H1 (cell line): Measurements from ENCODE around the gene NF1. TPM values are rescaled to one million over a fixed set of nuclear protein-coding genes. Genes with fewer than 3 reads are reported as not detected.

Source experiments
- CTCF ChIA-PET: fragments of 300-600 bp; sonication (Branson Sonifier 250); formaldehyde crosslinking; loops from one replicate; lab custom pipeline; 2021; ENCODE audit not compliant: partially characterized antibody; lab: Charles Lee
- POLR2A ChIA-PET: fragments of 300-600 bp; sonication (Branson Sonifier 250); formaldehyde crosslinking; loops from one replicate; lab custom pipeline; 2021; ENCODE audit warnings: inconsistent platforms; ENCODE audit not compliant: partially characterized antibody; lab: Charles Lee
- DNase-seq, 2 experiments: peaks; one replicate each; pipeline versions ENCODE4 v3.0.0 to v3.0.0-alpha.2; 2010 to 2022; ENCODE audit warnings: low spot score in 2 of 2, low read depth in 1 of 2, mixed read lengths in 1 of 2
- FAIRE-seq: peaks from 2 replicates; lab custom pipeline; 2011; peaks lifted over from hg19 to GRCh38; lab: Jason Lieb, UNC
- H2AFZ ChIP-seq: 2 replicates; pipeline ENCODE4 v1.8.1; 2012; ENCODE audit warnings: low read length, inconsistent platforms
- H2AK5ac ChIP-seq: 2 replicates; pipeline ENCODE4 v1.6.1; 2013; ENCODE audit warnings: low read depth, low read length
- H2BK120ac ChIP-seq: replicated peaks from 2 replicates; pipeline ENCODE3; 2013; ENCODE audit warnings: low read depth, low read length, inconsistent platforms
- H2BK12ac ChIP-seq: 2 replicates; pipeline ENCODE4 v1.6.1; 2013; ENCODE audit warnings: low read depth, low read length
- H2BK15ac ChIP-seq: 2 replicates; pipeline ENCODE4 v1.6.1; 2013; ENCODE audit warnings: low read length
- H2BK20ac ChIP-seq: 2 replicates; pipeline ENCODE4 v1.6.1; 2013; ENCODE audit warnings: low read length
- H2BK5ac ChIP-seq: 2 replicates; pipeline ENCODE4 v1.6.1; 2013; ENCODE audit warnings: low read depth, low read length
- H3K14ac ChIP-seq: 2 replicates; pipeline ENCODE4 v1.6.1; 2013; ENCODE audit warnings: inconsistent platforms; ENCODE audit not compliant: insufficient read length
- H3K18ac ChIP-seq: 2 replicates; pipeline ENCODE4 v1.6.1; 2013; ENCODE audit warnings: low read length; ENCODE audit errors: extremely low read depth
- H3K23ac ChIP-seq: 2 replicates; pipeline ENCODE4 v1.6.1; 2013; ENCODE audit warnings: inconsistent platforms; ENCODE audit not compliant: insufficient read length
- H3K23me2 ChIP-seq: 2 replicates; pipeline ENCODE4 v1.6.1; 2013; ENCODE audit warnings: low read depth, low read length
- H3K27ac ChIP-seq: 2 replicates; pipeline ENCODE4 v1.6.1; 2011; ENCODE audit warnings: low read depth, low read length, inconsistent platforms
- H3K27me3 ChIP-seq, 4 experiments: replicated peaks in 1 of 4; 1 replicate in 1 of 4; 2 replicates in 3 of 4; pipeline versions ENCODE4 v1.6.1 to v1.8.1; 2011 to 2013; ENCODE audit warnings: low read length in 3 of 4, mild to moderate bottlenecking in 3 of 4, inconsistent platforms in 2 of 4, mixed read lengths in 2 of 4, moderate library complexity in 1 of 4; ENCODE audit not compliant: control insufficient read depth in 3 of 4, insufficient read depth in 3 of 4; ENCODE audit errors: extremely low read depth in 1 of 4
- H3K36me3 ChIP-seq, 4 experiments: 2 replicates each; pipeline versions ENCODE4 v1.6.1 to v1.8.1; 2011 to 2013; ENCODE audit warnings: mild to moderate bottlenecking in 4 of 4, low read length in 3 of 4, moderate library complexity in 2 of 4, control low read depth in 1 of 4, inconsistent platforms in 1 of 4; ENCODE audit not compliant: insufficient read depth in 4 of 4, control insufficient read depth in 2 of 4
- H3K4ac ChIP-seq: replicated peaks from 2 replicates; pipeline ENCODE3; 2013; ENCODE audit warnings: low read length, low read depth, mixed read lengths, inconsistent platforms; ENCODE audit not compliant: insufficient read length
- H3K4me1 ChIP-seq, 4 experiments: replicated peaks in 1 of 4; 1 replicate in 1 of 4; 2 replicates in 3 of 4; pipeline versions ENCODE4 v1.6.1 to v1.8.1; 2011 to 2013; ENCODE audit warnings: low read length in 3 of 4, inconsistent platforms in 2 of 4, mixed read lengths in 1 of 4; ENCODE audit not compliant: insufficient read depth in 4 of 4, control insufficient read depth in 3 of 4
- H3K4me2 ChIP-seq, 2 experiments: 2 replicates each; pipeline versions ENCODE4 v1.6.1 to v1.8.1; 2011 to 2013; ENCODE audit warnings: low read depth in 2 of 2, low read length in 2 of 2, control low read depth in 1 of 2, inconsistent platforms in 1 of 2, mild to moderate bottlenecking in 1 of 2; ENCODE audit not compliant: insufficient read depth in 1 of 2
- H3K4me3 ChIP-seq, 4 experiments: fragments of 200-600, 300-600 bp in 1 of 4; sonication (generic), shearing (Covaris generic), sonication (Bioruptor Twin) in 1 of 4; 2 replicates each; pipeline versions ENCODE4 v1.5.1 to v1.8.1; 2011 to 2016; ENCODE audit warnings: low read length in 4 of 4, low read depth in 3 of 4, control low read depth in 2 of 4, inconsistent platforms in 2 of 4, mild to moderate bottlenecking in 2 of 4, mixed read lengths in 1 of 4, moderate library complexity in 1 of 4; ENCODE audit not compliant: insufficient read depth in 2 of 4; ENCODE audit errors: extremely low read depth in 1 of 4
- H3K56ac ChIP-seq: replicated peaks from 2 replicates; pipeline ENCODE3; 2013; ENCODE audit warnings: low read depth, mild to moderate bottlenecking, mixed read lengths, low read length, inconsistent platforms; ENCODE audit not compliant: insufficient read length
- H3K79me1 ChIP-seq: 2 replicates; pipeline ENCODE4 v1.6.1; 2013; ENCODE audit warnings: low read depth, low read length, control low read depth
- H3K79me2 ChIP-seq, 2 experiments: 2 replicates each; pipeline versions ENCODE4 v1.6.1 to v1.8.1; 2012 to 2013; ENCODE audit warnings: low read length in 2 of 2, mild to moderate bottlenecking in 2 of 2, inconsistent platforms in 1 of 2; ENCODE audit not compliant: insufficient read depth in 2 of 2, control insufficient read depth in 1 of 2
- H3K9ac ChIP-seq, 4 experiments: replicated peaks in 1 of 4; 1 replicate in 1 of 4; 2 replicates in 3 of 4; pipeline versions ENCODE4 v1.6.1 to v1.8.1; 2011 to 2013; ENCODE audit warnings: low read depth in 3 of 4, low read length in 3 of 4, control low read depth in 2 of 4, mild to moderate bottlenecking in 2 of 4, moderate library complexity in 2 of 4, inconsistent platforms in 1 of 4; ENCODE audit errors: extremely low read depth in 1 of 4
- H3K9me3 ChIP-seq, 2 experiments: 2 replicates each; pipeline versions ENCODE4 v1.6.1 to v1.8.1; 2012 to 2013; ENCODE audit warnings: mild to moderate bottlenecking in 2 of 2, moderate library complexity in 2 of 2, control low read depth in 1 of 2, inconsistent platforms in 1 of 2, low read depth in 1 of 2, low read length in 1 of 2, mixed read lengths in 1 of 2; ENCODE audit not compliant: insufficient read depth in 2 of 2
- H4K20me1 ChIP-seq, 2 experiments: replicated peaks in 1 of 2; 2 replicates each; pipeline versions ENCODE3 to v1.8.1; 2011 to 2013; ENCODE audit warnings: inconsistent platforms in 2 of 2, low read length in 2 of 2, mild to moderate bottlenecking in 1 of 2; ENCODE audit not compliant: insufficient read depth in 2 of 2, control insufficient read depth in 1 of 2
- H4K5ac ChIP-seq: 2 replicates; pipeline ENCODE4 v1.6.1; 2013; ENCODE audit warnings: low read length, low read depth, mixed read lengths, inconsistent platforms; ENCODE audit not compliant: insufficient read length
- H4K8ac ChIP-seq: 2 replicates; pipeline ENCODE4 v1.8.0; 2013; ENCODE audit warnings: mild to moderate bottlenecking, moderate library complexity, low read length, inconsistent platforms; ENCODE audit not compliant: insufficient read depth; ENCODE audit errors: extremely low read depth
- H4K91ac ChIP-seq: replicated peaks from 2 replicates; pipeline ENCODE3; 2013; ENCODE audit warnings: low read length, mixed read lengths, inconsistent platforms; ENCODE audit not compliant: insufficient read length
- EZH2 ChIP-seq: fragments of 200-600 bp; sonication (generic); IDR thresholded peaks from 2 replicates; pipeline ENCODE4 v1.7.1; 2012; ENCODE audit warnings: low read depth, mild to moderate bottlenecking, moderate library complexity, low read length, inconsistent platforms; ENCODE audit not compliant: severe bottlenecking
- GABPA ChIP-seq: IDR thresholded peaks from 2 replicates; pipeline ENCODE4 v1.6.1; 2011; ENCODE audit warnings: mild to moderate bottlenecking, low read length, moderate library complexity, borderline replicate concordance; ENCODE audit not compliant: insufficient read depth
- HDAC2 ChIP-seq, 2 experiments: fragments of 300-600 bp in 1 of 2; sonication (generic) in 1 of 2; IDR thresholded peaks; 2 replicates each; pipeline ENCODE4 v1.6.1; 2011 to 2012; ENCODE audit warnings: low read depth in 2 of 2, low read length in 2 of 2, mild to moderate bottlenecking in 2 of 2, moderate library complexity in 2 of 2, borderline replicate concordance in 1 of 2, inconsistent platforms in 1 of 2
- JUN ChIP-seq: IDR thresholded peaks from 2 replicates; pipeline ENCODE4 v1.6.1; 2011; ENCODE audit warnings: low read depth, mild to moderate bottlenecking, improper control_type of control experiment, low read length
- KDM1A ChIP-seq: fragments of 200-600, 300-600 bp; sonication (generic); IDR thresholded peaks from 2 replicates; pipeline ENCODE4 v1.7.1; 2016; ENCODE audit warnings: mild to moderate bottlenecking, low read length, borderline replicate concordance
- NANOG ChIP-seq: IDR thresholded peaks from 2 replicates; pipeline ENCODE4 v1.6.1; 2011; ENCODE audit warnings: low read length, low read depth, mild to moderate bottlenecking, inconsistent platforms; ENCODE audit not compliant: insufficient read depth, poor library complexity, severe bottlenecking
- POLR2AphosphoS5 ChIP-seq: IDR thresholded peaks from 2 replicates; pipeline ENCODE4 v1.6.1; 2011; ENCODE audit warnings: low read depth, low read length
- RAD21 ChIP-seq, 2 experiments: IDR thresholded peaks in 1 of 2; conservative IDR thresholded peaks in 1 of 2; 2 replicates each; pipeline ENCODE4 v1.6.1; 2011; ENCODE audit warnings: low read depth in 2 of 2, low read length in 2 of 2, improper control_type of control experiment in 1 of 2, inconsistent platforms in 1 of 2, mild to moderate bottlenecking in 1 of 2, moderate library complexity in 1 of 2
- RBBP5 ChIP-seq: IDR thresholded peaks from 2 replicates; pipeline ENCODE4 v1.7.1; 2012; ENCODE audit warnings: low read depth, mild to moderate bottlenecking, inconsistent platforms, low read length, moderate library complexity, borderline replicate concordance
- SAP30 ChIP-seq: fragments of 300-600 bp; sonication (generic); IDR thresholded peaks from 2 replicates; pipeline ENCODE4 v1.7.1; 2012; ENCODE audit warnings: low read length, moderate library complexity, mild to moderate bottlenecking, inconsistent platforms; ENCODE audit not compliant: insufficient read depth, insufficient replicate concordance
- SIX5 ChIP-seq: IDR thresholded peaks from 2 replicates; pipeline ENCODE4 v1.6.1; 2011; ENCODE audit warnings: mild to moderate bottlenecking, low read depth, low read length
- SUZ12 ChIP-seq: fragments of 200-600 bp; sonication (generic); IDR thresholded peaks from 2 replicates; pipeline ENCODE4 v1.6.1; 2012; ENCODE audit warnings: mild to moderate bottlenecking, inconsistent platforms, low read length, moderate library complexity, mixed read lengths
- TAF1 ChIP-seq: IDR thresholded peaks from 2 replicates; pipeline ENCODE4 v1.6.1; 2011; ENCODE audit warnings: mild to moderate bottlenecking, low read depth, low read length
- WGBS, 2 experiments: shearing (Covaris generic) in 1 of 2; methylation state at CpG; one replicate each; pipeline versions ENCODE4 v1.1.6 to v1.1.7; 2013 to 2015; ENCODE audit warnings: low lambda C conversion rate in 2 of 2, mixed read lengths in 2 of 2, inconsistent platforms in 1 of 2, low coverage in 1 of 2, missing lambda C conversion rate in 1 of 2; ENCODE audit not compliant: insufficient replicate concordance in 2 of 2, insufficient coverage in 1 of 2, insufficient read length in 1 of 2; ENCODE audit errors: extremely low coverage in 1 of 2, missing lambda C conversion rate in 1 of 2; 5-methylcytosine and 5-hydroxymethylcytosine counted together
- polyA plus RNA-seq, 7 experiments: library from polyadenylated mRNA; depleted of rRNA in 3 of 7; stranded (reverse) in 5 of 7; unstranded in 2 of 7; fragments of >200 nt in 5 of 7; fragments of 200-250 nt in 2 of 7; gene quantifications; 1 replicate in 5 of 7; 2 replicates in 1 of 7; 4 replicates in 1 of 7; pipeline versions ENCODE4 v1.2.1 to v1.2.3, GENCODE V29; 2011 to 2013; ENCODE audit warnings: missing spikeins in 2 of 7, mixed read lengths in 2 of 7
- total RNA-seq: library from RNA; stranded (reverse); fragmentation: NEBNext Ultra II Directional; extraction: Animal tissue kit (Norgen Biotek cat#: 25700); gene quantifications from 2 replicates; pipeline ENCODE4 v1.2.1, GENCODE V29; 2021

Gene NF1
- total and polyA plus RNA-seq, 2 of the 8 experiments (the other 6 are each of a cell fraction or from before 2014, with no cell fraction given), result 19.3 to 29.6 TPM

- POLR2A ChIA-PET, result no interaction called here
- CTCF ChIA-PET, result interaction anchor here (0.6 to 1.7 kb wide), 3 partner anchors 18 to 105 kb away, joined by 3 read pairs; no protein-coding TSS in a partner anchor
- H3K36me3 ChIP-seq, result peaks cover 3 to 34% (median 16%) of the 10 kb centered on the region in 4 experiments; a peak in 7 of 8 replicates
- TF ChIP-seq RBBP5 (no peak), SIX5 (no peak), SUZ12 (no peak), GABPA (no peak), RAD21 (IDR thresholded peaks at IDR 0.05 in 1 of 2, conservative IDR thresholded peaks at IDR 0.05 in 1 of 2; ENCODE audit: low read depth in 2 of 2, low read length in 2 of 2) (no peak), POLR2AphosphoS5 (no peak), KDM1A (no peak), HDAC2 (IDR thresholded peaks at IDR 0.05; ENCODE audit: borderline replicate concordance in 1 of 2, low read depth in 2 of 2, low read length in 2 of 2) (no peak), EZH2 (no peak), JUN (no peak), TAF1 (no peak), NANOG (no peak), SAP30 (no peak)
Observed at GRCh38 chr17:31235110-31235509, 140.3 kb downstream of the NF1 start.

More at GRCh38 chr17:31235110-31235509, 140.3 kb downstream of the NF1 start:
- Histone ChIP-seq H2BK5ac (no peak overlapping the region), H4K8ac (no peak overlapping the region), H2BK15ac (no peak overlapping the region), H2AFZ (no peak overlapping the region), H3K18ac (no peak overlapping the region), H3K56ac (no peak overlapping the region), H3K4me3 (no peak overlapping the region), H3K79me2 (no peaks in the 10 kb centered on the region), H2BK120ac (no peak overlapping the region), H3K79me1 (no peaks in the 10 kb centered on the region), H3K27me3 (no peaks in the 10 kb centered on the region), H4K91ac (no peak overlapping the region), H3K14ac (no peak overlapping the region), H3K9ac (no peak overlapping the region), H2BK12ac (no peak overlapping the region), H2AK5ac (no peak overlapping the region), H4K5ac (no peak overlapping the region), H2BK20ac (no peak overlapping the region), H3K4me2 (no peak overlapping the region), H3K23me2 (no peaks in the 10 kb centered on the region), H3K27ac (no peak overlapping the region), H3K23ac (no peak overlapping the region), H4K20me1 (no peaks in the 10 kb centered on the region), H3K4ac (no peak overlapping the region), H3K9me3 (no peaks in the 10 kb centered on the region), H3K4me1 (no peaks in the 10 kb centered on the region)
- no peak for FAIRE-seq
- WGBS, 2 experiments, result 98% methylated on average over 4 of the region's 4 CpGs; no CpG with 5 or more reads in 1 of the 2 experiments
- no peak for DNase-seq
